Erythroblast (primary cell): Measurements from ENCODE around the gene S100A3.

Experiments
- DNase-seq, 2 experiments: peaks; one replicate each; lab custom pipeline; 2025; lab: John Stamatoyannopoulos, UW
- GATA1 ChIP-seq: IDR thresholded peaks from 2 replicates; pipeline ENCODE4 v1.6.1; 2011; ENCODE audit warnings: low read depth, mild to moderate bottlenecking, control low read depth, low read length, moderate library complexity
- POLR2A ChIP-seq: IDR thresholded peaks from 2 replicates; pipeline ENCODE4 v1.6.1; 2011; ENCODE audit warnings: mild to moderate bottlenecking, low read length

Gene S100A3

GRCh38 chr1:153539395-153540093, 9.5 kb downstream of the S100A3 start:
- no peak for DNase-seq
- no peak for TF ChIP-seq POLR2A
- no peak for TF ChIP-seq GATA1

- TF ChIP-seq GATA1 (no peak), POLR2A (no peak)
- peak; percentile 29 to 31 for DNase-seq
These were observed 10.7 kb downstream of the S100A3 start for GRCh38 chr1:153538315-153538821.

- no peak for DNase-seq
- TF ChIP-seq POLR2A (no peak), GATA1 (no peak)
These were observed 11.7 kb downstream of the S100A3 start for GRCh38 chr1:153537376-153537730.

- TF ChIP-seq GATA1: no peak
- no peak for TF ChIP-seq POLR2A
- peak in 1 of 2 experiments; percentile 35 for DNase-seq
These were observed 12.2 kb downstream of the S100A3 start for GRCh38 chr1:153536671-153537375.

DNA sequence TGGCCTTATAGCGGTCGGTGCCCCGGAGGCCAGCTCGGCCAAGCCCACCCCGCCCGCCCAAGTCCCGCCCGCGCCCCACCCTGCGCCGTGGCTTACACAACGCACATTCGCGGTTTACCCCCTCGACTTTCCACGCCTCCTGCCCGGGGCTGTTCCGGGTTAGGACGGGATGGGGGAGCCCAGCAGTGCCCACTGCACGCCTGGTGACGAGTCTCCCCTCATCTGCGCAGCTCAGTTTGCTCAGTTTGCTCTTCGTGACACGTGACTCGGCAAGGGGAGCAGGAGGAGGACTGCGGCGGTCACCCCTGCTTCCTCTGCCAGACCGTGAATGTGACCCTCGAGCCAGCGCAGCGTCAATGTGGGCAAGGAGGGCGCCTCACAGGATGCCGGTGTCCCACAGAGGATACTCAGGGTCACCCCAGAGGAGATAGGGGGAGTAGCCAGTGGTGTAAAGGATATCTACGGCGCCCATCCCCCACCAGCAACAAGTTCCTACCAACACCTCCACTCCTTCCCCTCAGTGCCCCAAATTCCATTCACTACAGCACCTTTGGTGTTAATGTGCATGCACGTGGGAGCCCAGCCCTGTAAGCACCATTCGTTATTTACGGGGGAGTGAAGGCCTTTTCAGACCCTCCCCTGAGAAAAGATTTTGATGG, 12.9 kb downstream of the S100A3 start:
- DNase-seq: peak; percentile 80 to 83
- TF ChIP-seq GATA1: no peak
- peak; percentile 4 for TF ChIP-seq POLR2A

- DNase-seq: peak; percentile 68 to 72
- TF ChIP-seq GATA1 (no peak), POLR2A (peak; percentile 92)
These were observed 13.6 kb downstream of the S100A3 start, which contains the start of gene S100A6 for GRCh38 chr1:153535242-153536011. TSS of gene S100A6 (minus strand) at chr1:153535991. CDS start at chr1:153535339, 652 bp downstream.

DNA sequence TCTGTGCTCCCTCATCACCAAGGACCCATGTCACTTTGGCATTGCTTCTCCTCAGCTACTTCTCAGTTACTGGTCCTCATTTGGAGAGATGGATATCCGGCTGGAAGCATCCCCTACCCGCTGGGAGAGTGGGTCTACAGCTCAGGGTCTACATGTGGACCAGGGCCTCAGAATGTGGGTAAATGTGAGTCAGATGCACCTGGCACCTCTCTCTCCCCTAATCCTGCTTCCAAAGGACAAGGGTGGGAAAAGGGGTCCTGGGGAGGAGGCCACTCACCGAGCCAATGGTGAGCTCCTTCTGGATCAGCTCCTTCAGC, 14.2 kb downstream of the S100A3 start:
- DNase-seq: no peak
- no peak for TF ChIP-seq GATA1
- TF ChIP-seq POLR2A: no peak

GRCh38 chr1:153534226-153534924, 14.7 kb downstream of the S100A3 start:
- TF ChIP-seq GATA1 (no peak), POLR2A (no peak)
- peak; percentile 45 to 57 for DNase-seq

GRCh38 chr1:153533689-153534201, 15.3 kb downstream of the S100A3 start:
- TF ChIP-seq GATA1 (no peak), POLR2A (peak; percentile 66)
- peak; percentile 61 to 72 for DNase-seq

DNA sequence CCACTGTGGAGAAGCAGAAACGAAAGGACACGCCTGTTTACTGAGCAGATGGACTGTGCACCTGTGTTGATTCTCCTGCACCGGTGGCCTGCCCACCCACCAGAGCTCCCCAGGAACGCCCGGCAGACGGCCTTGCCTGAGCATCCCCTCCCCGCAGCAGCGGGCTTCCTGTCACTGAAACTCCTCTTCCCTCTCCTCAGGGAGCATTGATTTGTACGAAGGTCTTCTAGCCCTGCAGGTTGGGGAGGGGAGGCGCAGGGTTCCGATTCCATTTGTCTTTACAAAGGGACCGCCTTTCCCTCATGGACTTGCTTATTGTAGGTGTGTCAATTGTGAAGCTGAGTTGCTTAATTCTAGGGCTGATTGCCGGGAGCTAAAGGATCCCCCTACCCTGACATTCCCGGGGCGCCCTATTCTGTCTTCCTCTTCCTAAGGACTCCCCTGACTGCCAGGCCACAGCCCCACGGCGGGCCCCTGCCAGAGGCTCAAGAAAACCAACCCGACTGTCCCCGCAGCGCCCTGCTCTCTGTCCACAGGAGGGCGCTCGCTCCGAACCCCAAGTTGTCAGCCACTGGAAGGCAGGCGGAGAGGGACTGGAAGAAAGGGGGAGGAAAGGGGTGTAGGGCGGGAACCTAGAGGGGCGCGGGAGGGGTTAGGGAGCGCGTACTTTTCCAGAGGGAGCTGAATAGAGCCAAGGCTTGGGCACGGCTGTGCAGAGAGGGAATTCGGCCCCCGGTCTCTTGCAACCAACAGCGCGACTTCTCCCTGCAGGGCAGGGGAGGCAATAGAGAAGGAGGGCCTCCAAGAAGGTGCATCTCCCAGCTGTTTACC, 16.1 kb downstream of the S100A3 start:
- no peak for TF ChIP-seq GATA1
- TF ChIP-seq POLR2A: no peak
- peak; percentile 89 to 92 for DNase-seq

- TF ChIP-seq GATA1: no peak
- peak; percentile 65 for TF ChIP-seq POLR2A
- DNase-seq: peak; percentile 53 to 77
These were observed 16.9 kb downstream of the S100A3 start for GRCh38 chr1:153532181-153532580.

GRCh38 chr1:153531638-153532037, 17.4 kb downstream of the S100A3 start:
- DNase-seq: no peak
- TF ChIP-seq POLR2A (no peak), GATA1 (no peak)

DNA sequence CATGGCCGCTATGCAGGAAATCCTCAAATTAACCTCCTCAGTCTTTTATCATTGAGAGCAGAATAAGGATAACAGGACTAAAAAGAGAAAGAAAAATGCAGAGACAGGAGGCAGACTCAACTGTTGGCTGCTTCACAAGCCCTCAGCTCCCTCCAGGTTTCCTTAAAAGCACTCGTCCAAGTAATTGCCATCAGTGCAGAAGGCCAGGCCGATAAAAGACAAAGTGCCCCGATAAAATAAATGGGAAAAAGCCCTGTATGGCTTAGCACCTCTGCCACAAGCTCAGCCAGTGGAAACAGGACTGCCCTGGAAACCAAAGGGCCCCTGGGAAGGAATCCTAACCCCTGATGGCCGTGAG, 21.4 kb downstream of the S100A3 start:
- DNase-seq: no peak
- TF ChIP-seq POLR2A (no peak), GATA1 (no peak)
